Hair follicular keratinocyte (primary cell): Measurements from ENCODE around the gene GRK4. TPM values are rescaled to one million over a fixed set of nuclear protein-coding genes. Genes with fewer than 3 reads are reported as not detected.

Source experiments
- total RNA-seq: library from RNA; depleted of rRNA; stranded (reverse); fragments of >200 nt; gene quantifications from 2 replicates; pipeline ENCODE4 v1.2.3, GENCODE V29; 2015

Gene GRK4
- 3.4 and 3.7 TPM in 2 replicates for total RNA-seq

GRCh38 chr4:2963175-2963965, at the start of gene GRK4, which contains the start of gene NOP14:
Gene GRK4, plus strand, starts transcription at chr4:2963571. Its CDS starts 500 bp downstream, at chr4:2964071.
Gene NOP14, minus strand, starts transcription at chr4:2963406. Its CDS starts 87 bp downstream, at chr4:2963319.

GRCh38 chr4:3074078-3074845, 110.9 kb downstream of the GRK4 start, which contains the start of the genes HTT and HTT-AS:
Gene HTT, plus strand, starts transcription at chr4:3074681. Its CDS starts 145 bp downstream, at chr4:3074826.
Gene HTT-AS, minus strand, starts transcription at chr4:3074538.

Other genes with a start within 250 kb of the GRK4 start
- gene TNIP2, start 207.2 kb upstream of the GRK4 start, total RNA-seq = 57.9 and 60.1 TPM in 2 replicates
- 6.5 and 12.9 TPM in 2 replicates for gene SH3BP2, start 170.5 kb upstream of the GRK4 start, total RNA-seq
- gene ADD1, start 119.7 kb upstream of the GRK4 start, total RNA-seq = 79.7 and 104 TPM in 2 replicates
- gene NOP14, start 165 bp upstream of the GRK4 start, total RNA-seq = 21.7 and 28.2 TPM in 2 replicates
- not detected in 2 replicates for gene HTT-AS, start 111.0 kb downstream of the GRK4 start, total RNA-seq
- 26.1 and 26.5 TPM in 2 replicates for gene HTT, start 111.1 kb downstream of the GRK4 start, total RNA-seq